DND-41 (cell line): ENCODE data around the gene FLRT3.

Experiments
- ATAC-seq: fragments of 200-7000 bp; cut with Tn5 transposase; 3 replicates; pipeline ENCODE4 v1.9.1; 2021; ENCODE audit warnings: low read depth; ENCODE audit not compliant: insufficient read depth
- DNase-seq: peaks from one replicate; pipeline ENCODE4 v3.0.0-alpha.2; 2020
- H2AFZ ChIP-seq: 2 replicates; pipeline ENCODE4 v1.6.0; 2012; ENCODE audit warnings: low read depth, low read length
- H3K27ac ChIP-seq: 2 replicates; pipeline ENCODE4 v1.5.1; 2012; ENCODE audit warnings: low read length, inconsistent platforms
- H3K27me3 ChIP-seq: fragments of 200-600 bp; sonication (generic); 2 replicates; pipeline ENCODE4 v1.6.0; 2012; ENCODE audit warnings: low read length, mild to moderate bottlenecking, inconsistent platforms; ENCODE audit not compliant: insufficient read depth, poor library complexity
- H3K36me3 ChIP-seq: 2 replicates; pipeline ENCODE4 v1.5.1; 2012; ENCODE audit warnings: low read length, inconsistent platforms; ENCODE audit not compliant: insufficient read depth
- H3K4me1 ChIP-seq: 2 replicates; pipeline ENCODE4 v1.5.1; 2012; ENCODE audit warnings: mild to moderate bottlenecking, low read length; ENCODE audit not compliant: insufficient read depth
- H3K4me2 ChIP-seq: 2 replicates; pipeline ENCODE4 v1.6.0; 2012; ENCODE audit warnings: mild to moderate bottlenecking, moderate library complexity, low read length, inconsistent platforms; ENCODE audit not compliant: insufficient read depth
- H3K4me3 ChIP-seq, 2 experiments: fragments of 200-600 bp in 1 of 2; shearing (Covaris generic) in 1 of 2; 2 replicates each; pipeline ENCODE4 v1.5.1; 2012 to 2016; ENCODE audit warnings: inconsistent platforms in 2 of 2, low read length in 2 of 2, mild to moderate bottlenecking in 2 of 2, low read depth in 1 of 2, moderate library complexity in 1 of 2
- H3K79me2 ChIP-seq: 2 replicates; pipeline ENCODE4 v1.6.0; 2012; ENCODE audit warnings: low read length, inconsistent platforms; ENCODE audit not compliant: insufficient read depth
- H3K9ac ChIP-seq: 2 replicates; pipeline ENCODE4 v1.6.0; 2012; ENCODE audit warnings: low read depth, mild to moderate bottlenecking, inconsistent platforms, low read length, moderate library complexity
- H3K9me3 ChIP-seq: 2 replicates; pipeline ENCODE4 v1.5.1; 2012; ENCODE audit warnings: low read length, moderate library complexity, mild to moderate bottlenecking, inconsistent platforms; ENCODE audit not compliant: insufficient read depth, severe bottlenecking
- H4K20me1 ChIP-seq: 2 replicates; pipeline ENCODE4 v1.6.0; 2012; ENCODE audit warnings: low read length; ENCODE audit not compliant: insufficient read depth
- CTCF ChIP-seq: IDR thresholded peaks from 2 replicates; pipeline ENCODE4 v1.5.1; 2012; ENCODE audit warnings: borderline replicate concordance, low read length, moderate library complexity, mild to moderate bottlenecking; ENCODE audit not compliant: poor library complexity, severe bottlenecking; ENCODE audit errors: extremely low read depth
- EZH2 ChIP-seq: IDR thresholded peaks from 3 replicates; pipeline ENCODE4 v1.6.1; 2012; ENCODE audit warnings: borderline replicate concordance, low read depth, mild to moderate bottlenecking, moderate library complexity, low read length, inconsistent platforms; ENCODE audit not compliant: severe bottlenecking

FLRT3 gene

GRCh38 chr20:14319704-14320103 lies 17.7 kb downstream of the FLRT3 start:
- no peak for TF ChIP-seq EZH2

GRCh38 chr20:14313341-14314020 lies 23.9 kb downstream of the FLRT3 start:
- H3K4me3 ChIP-seq = no peak overlapping the region
- no peaks in the 10 kb centered on the region for H3K79me2 ChIP-seq
- no peak overlapping the region for H3K9ac ChIP-seq
- peaks cover 12% of the 10 kb centered on the region for H3K27me3 ChIP-seq
- H3K27ac ChIP-seq = no peak overlapping the region
- no peak for ATAC-seq
- no peaks in the 10 kb centered on the region for H3K4me1 ChIP-seq
- DNase-seq = no peak
- TF ChIP-seq EZH2 (no peak), CTCF (no peak)
- H4K20me1 ChIP-seq = no peaks in the 10 kb centered on the region
- H2AFZ ChIP-seq = no peak overlapping the region
- no peaks in the 10 kb centered on the region for H3K36me3 ChIP-seq
- no peaks in the 10 kb centered on the region for H3K9me3 ChIP-seq
- H3K4me2 ChIP-seq = no peak overlapping the region

More at GRCh38 chr20:14319704-14320103, 17.7 kb downstream of the FLRT3 start:
- Histone ChIP-seq H3K9me3 (no peaks in the 10 kb centered on the region), H3K9ac (no peak overlapping the region), H3K4me3 (no peak overlapping the region), H3K36me3 (no peaks in the 10 kb centered on the region), H3K27ac (no peak overlapping the region), H3K4me1 (peaks cover 4% of the 10 kb centered on the region; the same call in 1 of the 2 replicates), H2AFZ (no peak overlapping the region), H3K27me3 (peaks cover 7% of the 10 kb centered on the region), H3K79me2 (no peaks in the 10 kb centered on the region), H4K20me1 (no peaks in the 10 kb centered on the region), H3K4me2 (no peak overlapping the region)
- ATAC-seq (peak; percentile 58; the same call in 2 of the 3 replicates), DNase-seq (no peak)

DNA sequence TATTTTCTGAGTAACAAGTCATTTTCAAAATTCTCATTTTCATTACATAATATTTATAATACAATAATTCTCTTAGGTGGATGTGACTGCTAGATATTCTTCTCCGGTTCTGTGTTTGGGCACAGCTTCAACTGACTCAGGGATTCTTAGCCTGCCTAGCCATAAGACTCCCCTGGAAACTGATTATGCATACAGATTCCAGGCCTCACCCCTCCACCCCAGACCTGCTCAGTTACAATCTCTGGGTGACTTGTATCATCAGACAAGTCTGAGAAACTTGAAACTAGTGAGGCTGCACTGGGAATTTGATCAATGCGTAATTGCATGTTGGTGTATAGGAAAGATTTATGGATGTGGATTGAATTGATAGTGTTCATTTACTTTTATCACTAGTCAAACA lies 25.4 kb downstream of the FLRT3 start:
- Histone ChIP-seq H3K27ac (no peak overlapping the region), H3K27me3 (peaks cover 12% of the 10 kb centered on the region), H3K36me3 (no peaks in the 10 kb centered on the region), H3K4me2 (no peak overlapping the region), H3K79me2 (no peaks in the 10 kb centered on the region), H3K9ac (no peak overlapping the region), H3K4me1 (no peaks in the 10 kb centered on the region), H3K9me3 (no peaks in the 10 kb centered on the region), H3K4me3 (no peak overlapping the region), H2AFZ (no peak overlapping the region), H4K20me1 (no peaks in the 10 kb centered on the region)
- TF ChIP-seq EZH2 (no peak), CTCF (no peak)
- no peak for DNase-seq
- ATAC-seq = no peak

DNA sequence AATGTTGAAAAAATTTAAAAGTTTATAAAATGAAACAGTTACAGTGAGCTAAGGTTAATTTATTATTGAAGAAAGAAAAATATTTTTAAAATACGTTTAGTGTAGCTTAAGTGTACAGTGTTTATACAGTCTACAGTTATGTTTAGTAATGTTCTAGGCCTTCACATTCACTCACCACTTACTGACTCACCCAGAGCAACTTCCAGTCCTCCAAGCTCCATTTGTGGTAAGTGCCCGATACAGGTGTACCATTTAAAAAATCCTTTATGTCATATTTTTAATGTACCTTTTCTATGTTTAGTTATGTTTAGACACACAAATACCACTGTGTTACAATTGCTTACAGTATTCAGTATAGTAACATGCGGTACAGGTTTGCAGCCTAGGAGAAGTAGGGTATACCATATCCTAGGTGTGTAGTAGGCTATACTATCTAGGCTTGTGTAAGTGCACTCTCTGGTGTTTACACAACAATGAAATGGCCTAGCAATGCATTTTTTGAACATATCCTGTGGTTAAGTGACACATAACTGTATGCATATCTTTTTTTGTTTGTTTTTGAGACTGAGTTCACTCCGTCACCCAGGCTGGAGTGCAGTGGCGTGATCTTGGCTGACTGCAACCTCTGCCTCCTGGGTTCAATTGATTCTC lies 26.3 kb downstream of the FLRT3 start:
- ATAC-seq (no peak), DNase-seq (no peak)
- Histone ChIP-seq H2AFZ (no peak overlapping the region), H3K4me2 (no peak overlapping the region), H4K20me1 (no peaks in the 10 kb centered on the region), H3K79me2 (no peaks in the 10 kb centered on the region), H3K4me1 (no peaks in the 10 kb centered on the region), H3K4me3 (no peak overlapping the region), H3K27me3 (peaks cover 16% of the 10 kb centered on the region), H3K27ac (no peak overlapping the region), H3K36me3 (no peaks in the 10 kb centered on the region), H3K9me3 (no peaks in the 10 kb centered on the region), H3K9ac (no peak overlapping the region)
- no peak for TF ChIP-seq EZH2
- TF ChIP-seq CTCF = no peak
